HepG2 (cell line): ENCODE results near the gene MFRP. TPM values are rescaled to one million over a fixed set of nuclear protein-coding genes. Genes with fewer than 3 reads are reported as not detected.

Experiments used
- ATAC-seq: fragments of 200-7000 bp; cut with Tn5 transposase; 3 replicates; pipeline ENCODE4 v1.9.1; 2020; ENCODE audit warnings: mild to moderate bottlenecking, moderate library complexity
- BruUV-seq: library from RNA; stranded (reverse); fragments of 400-500 nt; replicated peaks from 2 replicates; lab custom pipeline; 2021; lab: Mats Ljungman, UMichigan
- CTCF ChIA-PET: fragments of 300-600 bp; formaldehyde crosslinking; extraction: SDS; loops from one replicate; lab custom pipeline; 2021; ENCODE audit warnings: low total read pairs, inconsistent platforms, low intra/inter-chr PET ratio; lab: Yijun Ruan, JAX
- POLR2A ChIA-PET: fragments of 350-600 bp; sonication (Branson Sonifier 250); formaldehyde crosslinking; loops from one replicate; lab custom pipeline; 2020; ENCODE audit warnings: antibody characterized with exemption, inconsistent platforms; lab: Yijun Ruan, JAX
- DNase-seq: peaks from one replicate; pipeline ENCODE4 v3.0.0-alpha.2; 2015; ENCODE audit warnings: low spot score
- FAIRE-seq: peaks from 3 replicates; lab custom pipeline; 2011; peaks lifted over from hg19 to GRCh38; lab: Jason Lieb, UNC
- H2AFZ ChIP-seq: one replicate; pipeline ENCODE4 v1.6.1; 2011; ENCODE audit warnings: low read length, inconsistent platforms
- H3K27ac ChIP-seq: fragments of 300-600 bp; 3 replicates; pipeline ENCODE4 v1.8.0; 2011; ENCODE audit warnings: mixed run types, mild to moderate bottlenecking, mixed read lengths, low read length, inconsistent platforms; ENCODE audit not compliant: insufficient read depth; ENCODE audit errors: extremely low read length
- H3K27me3 ChIP-seq, 2 experiments: fragments of 200-600 bp in 1 of 2; 2 replicates in 1 of 2; 3 replicates in 1 of 2; pipeline versions ENCODE4 v1.6.0 to v1.8.0; 2011; ENCODE audit warnings: low read length in 2 of 2, mild to moderate bottlenecking in 2 of 2, moderate library complexity in 2 of 2, inconsistent platforms in 1 of 2; ENCODE audit not compliant: insufficient read depth in 2 of 2, control insufficient read depth in 1 of 2
- H3K36me3 ChIP-seq, 2 experiments: fragments of 200-600 bp in 1 of 2; replicated peaks in 1 of 2; 2 replicates in 1 of 2; 3 replicates in 1 of 2; pipeline versions ENCODE4 v1.5.1 to v1.8.0; 2011; ENCODE audit warnings: low read length in 2 of 2, inconsistent platforms in 1 of 2; ENCODE audit not compliant: insufficient read depth in 2 of 2, control insufficient read depth in 1 of 2
- H3K4me1 ChIP-seq: 2 replicates; pipeline ENCODE4 v1.5.1; 2012; ENCODE audit warnings: low read length, inconsistent platforms; ENCODE audit not compliant: insufficient read depth
- H3K4me2 ChIP-seq: 2 replicates; pipeline ENCODE4 v1.6.0; 2011; ENCODE audit warnings: low read depth, low read length, inconsistent platforms
- H3K4me3 ChIP-seq, 3 experiments: fragments of 200-600 bp in 1 of 3; sonication (generic), shearing (Covaris generic) in 1 of 3; replicated peaks in 1 of 3; 2 replicates each; pipeline ENCODE4 v1.5.1; 2011 to 2016; ENCODE audit warnings: low read length in 3 of 3, inconsistent platforms in 2 of 3, low read depth in 2 of 3, mild to moderate bottlenecking in 2 of 3, control low read depth in 1 of 3, mixed read lengths in 1 of 3; ENCODE audit not compliant: insufficient read depth in 1 of 3
- H3K79me2 ChIP-seq: one replicate; pipeline ENCODE4 v1.6.1; 2011; ENCODE audit warnings: low read length, inconsistent platforms; ENCODE audit not compliant: insufficient read depth
- H3K9ac ChIP-seq: 2 replicates; pipeline ENCODE4 v1.6.0; 2011; ENCODE audit warnings: mild to moderate bottlenecking, low read depth, low read length, inconsistent platforms; ENCODE audit not compliant: insufficient read depth
- H3K9me3 ChIP-seq: 2 replicates; pipeline ENCODE4 v1.5.1; 2012; ENCODE audit warnings: mild to moderate bottlenecking, low read length
- H4K20me1 ChIP-seq: 2 replicates; pipeline ENCODE4 v1.6.0; 2011; ENCODE audit warnings: inconsistent platforms, mild to moderate bottlenecking, low read length, moderate library complexity; ENCODE audit not compliant: insufficient read depth
- POLR2G ChIP-seq: fragments of 200-400 bp; formaldehyde crosslinking; IDR thresholded peaks from 2 replicates; pipeline ENCODE4 v1.6.1; 2018; ENCODE audit warnings: mild to moderate bottlenecking, low read depth, low read length, moderate library complexity
- SAP130 ChIP-seq: IDR thresholded peaks from 2 replicates; pipeline ENCODE4 v1.6.1; 2016; ENCODE audit warnings: low read depth
- TFDP1 ChIP-seq: IDR thresholded peaks from 2 replicates; pipeline ENCODE4 v1.6.1; 2016; ENCODE audit warnings: missing compliant biosample characterization, missing genetic modification reagents, borderline replicate concordance
- YY1 ChIP-seq: IDR thresholded peaks from 2 replicates; pipeline ENCODE4 v1.6.1; 2011; ENCODE audit warnings: low read length, low read depth, moderate library complexity, mild to moderate bottlenecking; ENCODE audit not compliant: insufficient read depth, insufficient replicate concordance
- ZC3H13 ChIP-seq: sonication (generic); formaldehyde crosslinking; IDR thresholded peaks from 2 replicates; pipeline ENCODE4 v1.8.1; 2023; ENCODE audit warnings: mild to moderate bottlenecking, missing genetic modification reagents, moderate library complexity
- WGBS: methylation state at CpG from one replicate; pipeline ENCODE4 v1.1.6; 2017; ENCODE audit warnings: low lambda C conversion rate; 5-methylcytosine and 5-hydroxymethylcytosine counted together
- in situ Hi-C: cut with HindIII; loops from 2 replicates; pipeline ENCODE4 v1.10.0; 2017; ENCODE audit warnings: low pct_unique_long_range_greater_than_20kb; ENCODE audit not compliant: extremely low pct_ligation_motif_present
- intact Hi-C: fragments of 100-400 bp; cut with micrococcal nuclease; formaldehyde crosslinking; loops from one replicate; pipeline ENCODE4 v1.10.0; 2022; ENCODE audit not compliant: unreplicated experiment
- polyA plus RNA-seq, 8 experiments: library from polyadenylated mRNA; depleted of rRNA in 3 of 8; stranded (reverse) in 7 of 8; unstranded in 1 of 8; fragments of >200 nt; fragmentation: Illumina TruSeq in 4 of 8; extraction: Trizol in 4 of 8; gene quantifications; 2 replicates each; pipeline versions ENCODE4 v1.2.1 to v1.2.3, GENCODE V29; 2011 to 2016; ENCODE audit warnings: low read depth in 4 of 8, missing spikeins in 1 of 8, mixed read lengths in 1 of 8; ENCODE audit not compliant: insufficient read depth in 1 of 8
- total RNA-seq, 5 experiments: library from RNA; depleted of rRNA; stranded (reverse); fragments of >200 nt; fragmentation: Illumina TruSeq; extraction: Trizol; gene quantifications; 2 replicates each; pipeline ENCODE4 v1.2.3, GENCODE V29; 2016; ENCODE audit warnings: low read depth in 1 of 5
- TF ChIP-seq, protein P1 (sequence below): sonication (generic); formaldehyde crosslinking; IDR thresholded peaks from 2 replicates; pipeline ENCODE4 v1.4.0; 2020; ENCODE audit warnings: missing genetic modification reagents

Gene MFRP
- total and polyA plus RNA-seq, 2 of the 13 experiments (the other 11 are each of a cell fraction or from before 2014, with no cell fraction given): not detected

- intact Hi-C loops (loop anchor here (1.0 kb wide), 1 partner anchor 37 kb away; no protein-coding TSS in a partner anchor), in situ Hi-C loops (loop anchor here (5.0 to 10.0 kb wide), 2 partner anchors 35 to 137 kb away; no protein-coding TSS in a partner anchor)
- CTCF ChIA-PET: interaction anchor here (1.3 to 1.9 kb wide), 4 partner anchors 15 to 44 kb away, joined by 4 to 17 read pairs (median 9); partner anchors contain the start of gene USP2
- no peak for DNase-seq
- no peak for ATAC-seq
- no peaks in the 10 kb centered on the region for H3K9me3 ChIP-seq
- BruUV-seq: no TSS peak
- peaks cover 4% of the 10 kb centered on the region; the same call in 1 of the 2 replicates for H4K20me1 ChIP-seq
- peak overlapping the region; percentile 26; the same call in 1 of the 2 replicates for H3K4me2 ChIP-seq
- no peak overlapping the region for H3K9ac ChIP-seq
- H3K36me3 ChIP-seq: peaks cover 8 to 14% of the 10 kb centered on the region in 2 experiments; a peak in 4 of 5 replicates
- H2AFZ ChIP-seq: no peak overlapping the region
- no peak overlapping the region for H3K4me3 ChIP-seq
- H3K27me3 ChIP-seq: peaks cover 0 to 20% of the 10 kb centered on the region in 2 experiments; a peak in 3 of 5 replicates
- POLR2A ChIA-PET: interaction anchor here (0.8 to 2.3 kb wide), 10 partner anchors 10 to 44 kb away, joined by 3 to 29 read pairs (median 4); partner anchors contain the start of genes MCAM and USP2
- peaks cover 24% of the 10 kb centered on the region for H3K79me2 ChIP-seq
- 89% methylated on average over 3 of the region's 9 CpGs for WGBS
- TF ChIP-seq TFDP1 (CRISPR knock-in tag) (no peak), POLR2G (0 out of 2 replicates have a peak, but pooled peaks have one; percentile 29), YY1 (no peak), ZC3H13 (CRISPR knock-in tag) (0 out of 2 replicates have a peak, but pooled peaks have one; percentile 3), SAP130 (CRISPR knock-in tag) (no peak; the same call in 1 of the 2 replicates)
- TF ChIP-seq, protein P1, sequence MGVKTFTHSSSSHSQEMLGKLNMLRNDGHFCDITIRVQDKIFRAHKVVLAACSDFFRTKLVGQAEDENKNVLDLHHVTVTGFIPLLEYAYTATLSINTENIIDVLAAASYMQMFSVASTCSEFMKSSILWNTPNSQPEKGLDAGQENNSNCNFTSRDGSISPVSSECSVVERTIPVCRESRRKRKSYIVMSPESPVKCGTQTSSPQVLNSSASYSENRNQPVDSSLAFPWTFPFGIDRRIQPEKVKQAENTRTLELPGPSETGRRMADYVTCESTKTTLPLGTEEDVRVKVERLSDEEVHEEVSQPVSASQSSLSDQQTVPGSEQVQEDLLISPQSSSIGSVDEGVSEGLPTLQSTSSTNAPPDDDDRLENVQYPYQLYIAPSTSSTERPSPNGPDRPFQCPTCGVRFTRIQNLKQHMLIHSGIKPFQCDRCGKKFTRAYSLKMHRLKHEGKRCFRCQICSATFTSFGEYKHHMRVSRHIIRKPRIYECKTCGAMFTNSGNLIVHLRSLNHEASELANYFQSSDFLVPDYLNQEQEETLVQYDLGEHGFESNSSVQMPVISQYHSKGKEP (CRISPR knock-in tag): no peak
- no peak for FAIRE-seq
- peaks cover 59% of the 10 kb centered on the region for H3K4me1 ChIP-seq
- H3K27ac ChIP-seq: no peak overlapping the region
These were observed 8.8 kb downstream of the MFRP start for GRCh38 chr11:119337581-119338317.
